Measurements from ENCODE around the gene BCL7B.

GRCh38 chr7:73605601-73606220 lies 48.2 kb upstream of the BCL7B start:
- TF ChIP-seq SIN3A (IDR thresholded peaks at IDR 0.05; ENCODE audit: borderline replicate concordance, insufficient read depth, low read depth, low read length) (no peak), CTCF (IDR thresholded peaks at IDR 0.05) (no peak), REST (IDR thresholded peaks at IDR 0.05; ENCODE audit: insufficient read depth in 1 of 2, low read depth in 2 of 2, low read length in 1 of 2) (no peak), POLR2AphosphoS5 (IDR thresholded peaks at IDR 0.05; ENCODE audit: low read depth, low read length) (no peak)

Measured in Panc1 (cell line).